ENCODE results near the gene KRCC1. TPM values are rescaled to one million over a fixed set of nuclear protein-coding genes. Genes with fewer than 3 reads are reported as not detected.

Gene KRCC1
- 10 to 100 TPM; 11.5 to 12.9 TPM for total RNA-seq

DNA sequence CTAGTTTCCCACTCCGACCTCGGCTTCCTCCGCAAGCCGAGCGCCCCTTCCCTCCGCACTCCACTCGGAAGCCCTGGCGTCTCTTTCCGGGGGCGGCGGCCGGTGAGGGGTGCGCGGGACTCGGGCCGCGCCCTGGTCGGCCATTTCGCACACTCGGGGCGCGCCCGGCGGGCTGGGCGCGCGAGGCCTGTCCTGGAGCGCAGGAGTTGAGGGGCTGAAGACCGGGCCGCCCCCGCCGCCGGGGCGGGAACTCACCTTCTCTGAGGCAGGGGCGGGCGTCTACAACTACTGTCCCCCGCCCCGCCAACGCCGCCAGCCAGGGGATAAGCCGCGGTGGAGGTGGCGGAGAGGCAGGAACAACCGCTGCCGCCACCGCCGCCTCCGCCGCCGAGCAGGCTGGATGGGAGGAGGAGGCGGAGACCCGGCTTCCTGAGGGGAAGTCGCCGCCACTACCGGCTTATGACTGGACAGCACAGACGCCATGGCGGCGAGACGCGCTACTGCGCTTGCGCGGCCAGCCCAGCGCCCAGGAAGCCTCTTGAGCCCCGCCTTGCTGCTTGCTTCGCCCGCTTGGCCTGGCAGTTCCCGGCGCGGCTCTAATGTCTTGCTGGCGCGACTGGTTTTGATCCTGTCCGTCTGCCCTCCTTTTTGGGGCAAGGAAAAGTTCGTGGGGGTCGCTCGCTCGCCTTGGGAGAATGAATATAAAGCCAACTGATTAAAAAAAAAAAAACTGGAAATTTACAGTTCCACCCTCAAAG is at the start of gene KRCC1:
TSS of gene KRCC1 (minus strand) at position 413 of the 758 bp plus-strand sequence. CDS start 27,220 bp downstream, outside the sequence.
- POLR2A ChIA-PET: interaction anchor here (1.3 kb wide), 1 partner anchor 40 kb away, joined by 21 read pairs; the partner anchor contains the start of gene RNU2-63P
- Mint-ChIP-seq H3K4me3 (peak within 1 kb of the TSS; percentile 92), H3K27ac (peak within 1 kb of the TSS; percentile 99), H3K9me3 (ENCODE audit: low read depth) (no peaks in the 10 kb centered on the region), H3K4me1 (peaks cover 58% of the 10 kb centered on the region), H3K36me3 (ENCODE audit: low read depth) (peaks cover 33% of the 10 kb centered on the region), H3K27me3 (no peaks in the 10 kb centered on the region)
- intact Hi-C loops (cut with DNase I, micrococcal nuclease): loop anchor here (2.0 to 10.0 kb wide), 6 partner anchors 15 to 637 kb away; partner anchors contain the start of genes FOXI3 (in 2 of the 2), RPIA (in 2 of the 2), EIF2AK3 (in 1 of the 2) and RNU2-63P (in 1 of the 2)
- DNase-seq (peak; percentile 96), ATAC-seq (peak; percentile 93)
- CTCF ChIA-PET: interaction anchor here (0.7 to 1.7 kb wide), 3 partner anchors 19 to 125 kb away, joined by 3 to 4 read pairs (median 3); partner anchors contain the start of gene RNU2-63P

DNA sequence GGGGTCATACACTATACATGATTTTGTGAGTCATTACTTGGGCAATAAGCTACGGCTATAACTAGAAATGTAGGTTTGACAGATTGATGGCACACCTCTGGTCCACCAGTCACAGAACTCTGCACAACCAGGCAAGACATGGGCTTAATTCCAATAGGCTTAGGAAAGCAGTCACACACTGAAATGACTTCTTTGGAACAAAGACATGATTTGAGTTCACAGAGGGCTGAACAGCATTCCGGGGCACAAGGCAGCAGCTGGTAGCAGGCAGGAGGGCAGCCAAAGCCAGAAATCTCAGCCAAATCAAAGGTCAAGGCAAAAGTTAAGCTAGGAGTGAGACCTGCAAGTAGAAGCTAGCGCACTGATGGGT is 44.9 kb upstream of the KRCC1 start:
- CTCF ChIA-PET: interaction anchor here (0.6 to 2.2 kb wide), 4 partner anchors 9 to 60 kb away, joined by 3 to 6 read pairs (median 4); no protein-coding TSS in a partner anchor
- POLR2A ChIA-PET: no interaction called here
- DNase-seq: no peak
- no peaks in the 10 kb centered on the region for H3K9me3 Mint-ChIP-seq (ENCODE audit: low read depth)
- peaks cover 6% of the 10 kb centered on the region for H3K27me3 Mint-ChIP-seq
- H3K27ac Mint-ChIP-seq: peak overlapping the region; percentile 1
- no peak for ATAC-seq
- H3K4me1 Mint-ChIP-seq: no peaks in the 10 kb centered on the region
- no peaks in the 10 kb centered on the region for H3K36me3 Mint-ChIP-seq (ENCODE audit: low read depth)
- H3K4me3 Mint-ChIP-seq: no peak overlapping the region
- intact Hi-C loops (cut with DNase I, micrococcal nuclease): no loop called here

DNA sequence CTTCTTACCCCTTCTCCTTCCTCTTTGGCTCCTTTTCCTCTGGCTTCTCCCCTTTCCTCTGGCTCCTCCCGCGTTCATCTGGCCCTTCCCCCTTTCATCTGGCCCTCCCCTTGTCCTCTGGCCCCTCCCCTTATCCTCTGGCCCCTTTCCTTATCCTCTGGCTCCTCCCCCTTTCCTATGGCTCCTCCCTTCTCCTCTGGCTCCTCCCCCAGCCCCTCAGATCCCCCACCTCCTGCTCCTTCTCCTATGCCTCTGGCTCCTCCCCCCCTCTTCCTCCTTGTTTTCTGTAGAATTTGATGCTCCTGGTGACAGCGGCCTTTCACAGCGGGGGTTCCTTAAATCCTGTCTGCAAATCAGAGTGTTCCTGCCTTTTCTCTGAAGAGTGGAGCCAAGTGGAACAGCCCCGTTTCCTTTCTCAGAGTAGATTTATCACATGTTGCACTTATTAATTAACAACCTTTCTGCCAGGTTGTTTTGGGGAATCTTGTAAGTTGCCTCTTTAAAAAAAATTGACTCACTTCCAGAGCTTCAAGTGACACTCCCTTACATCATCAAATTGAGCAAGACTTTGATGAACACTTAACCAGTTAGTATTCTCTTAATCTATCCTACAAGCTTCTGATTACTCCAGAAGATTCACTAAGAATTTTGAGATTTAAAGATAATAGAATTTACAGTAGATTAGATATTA is 44.4 kb upstream of the KRCC1 start:
- DNase-seq (peak; percentile 9), ATAC-seq (peak; percentile 26)
- no peak overlapping the region for H3K4me3 Mint-ChIP-seq
- intact Hi-C loops (cut with DNase I, micrococcal nuclease): no loop called here
- H3K9me3 Mint-ChIP-seq (ENCODE audit: low read depth): no peaks in the 10 kb centered on the region
- no peak overlapping the region for H3K27ac Mint-ChIP-seq
- ChIA-PET POLR2A (no interaction called here), CTCF (interaction anchor here (0.6 to 2.2 kb wide), 3 partner anchors 8 to 45 kb away, joined by 3 to 6 read pairs (median 5); no protein-coding TSS in a partner anchor)
- H3K27me3 Mint-ChIP-seq: peaks cover 6% of the 10 kb centered on the region
- H3K4me1 Mint-ChIP-seq: no peaks in the 10 kb centered on the region
- no peaks in the 10 kb centered on the region for H3K36me3 Mint-ChIP-seq (ENCODE audit: low read depth)

DNA sequence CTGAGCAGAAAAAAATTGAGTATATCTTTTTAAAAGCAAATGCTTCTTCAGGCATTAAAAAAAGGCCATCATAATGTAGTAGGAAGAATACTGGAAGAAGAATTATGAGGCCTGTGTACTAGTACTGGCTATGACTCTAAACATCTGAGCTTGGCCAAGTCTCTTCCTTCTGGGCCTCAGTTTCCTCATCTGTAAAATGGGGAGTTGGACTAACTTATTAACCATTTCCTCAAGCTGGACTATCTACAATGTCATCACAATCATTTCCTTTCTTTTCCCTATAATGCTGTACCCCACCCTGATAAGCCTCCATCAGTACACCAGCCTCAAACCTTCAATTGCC is 42.9 kb upstream of the KRCC1 start:
- DNase-seq (no peak), ATAC-seq (no peak)
- Mint-ChIP-seq H3K27me3 (peaks cover 6% of the 10 kb centered on the region), H3K9me3 (ENCODE audit: low read depth) (no peaks in the 10 kb centered on the region), H3K4me3 (no peak overlapping the region), H3K27ac (no peak overlapping the region), H3K36me3 (ENCODE audit: low read depth) (no peaks in the 10 kb centered on the region), H3K4me1 (no peaks in the 10 kb centered on the region)
- intact Hi-C loops (cut with DNase I, micrococcal nuclease): no loop called here
- CTCF ChIA-PET: no interaction called here
- POLR2A ChIA-PET: no interaction called here

DNA sequence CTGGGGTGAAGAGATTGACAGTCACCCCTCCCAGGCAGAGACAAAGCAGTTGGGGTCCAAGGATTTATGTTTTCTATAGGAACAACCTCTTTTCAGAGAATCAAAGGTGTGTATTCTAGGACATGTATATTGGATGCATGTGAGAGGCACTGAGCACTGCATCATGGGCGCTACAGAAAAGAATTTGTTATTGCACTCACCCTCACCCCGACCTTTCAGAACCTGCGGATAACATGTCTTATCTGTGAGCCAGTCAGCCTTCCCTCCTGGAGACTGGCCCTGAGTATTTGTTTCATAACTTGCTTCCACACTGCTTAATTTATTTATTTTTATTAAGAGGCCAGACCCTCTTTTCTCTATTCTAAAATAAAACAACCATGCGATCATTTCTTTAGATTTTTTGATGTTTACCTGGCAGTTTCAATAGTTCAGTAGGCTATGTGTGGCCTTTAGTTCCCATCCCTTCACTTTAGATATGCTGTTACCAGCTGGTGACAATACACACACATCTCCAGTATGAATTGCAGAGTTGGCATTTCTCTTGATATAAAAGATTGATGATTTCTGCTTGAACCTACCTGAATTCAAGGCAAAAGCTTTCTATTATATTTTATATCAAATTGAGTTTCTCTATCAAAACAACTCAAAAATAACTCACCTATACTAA is 42.4 kb upstream of the KRCC1 start:
- no peaks in the 10 kb centered on the region for H3K9me3 Mint-ChIP-seq (ENCODE audit: low read depth)

DNA sequence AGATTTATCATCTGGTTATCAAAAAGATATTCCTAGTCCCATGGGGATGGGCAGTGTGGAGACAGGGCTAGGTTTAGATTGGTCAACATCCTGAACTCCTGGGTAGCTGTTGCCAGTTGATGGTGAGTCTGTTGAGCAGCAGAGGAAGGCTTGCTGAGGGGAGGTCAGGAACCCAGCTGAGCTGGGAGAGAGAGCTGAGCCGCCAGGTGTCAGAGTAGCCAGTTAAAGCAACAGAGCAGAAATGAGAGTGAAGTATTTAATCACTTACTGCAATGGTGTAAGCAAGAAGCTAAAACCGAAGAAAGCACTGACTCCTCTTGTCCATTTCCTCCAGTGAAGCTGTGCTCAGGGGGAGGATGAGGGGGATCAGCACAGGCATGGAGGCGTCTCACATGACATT is 41.6 kb upstream of the KRCC1 start:
- H3K27me3 Mint-ChIP-seq: no peaks in the 10 kb centered on the region
- CTCF ChIA-PET: no interaction called here
- no peaks in the 10 kb centered on the region for H3K9me3 Mint-ChIP-seq (ENCODE audit: low read depth)
- intact Hi-C loops (cut with DNase I, micrococcal nuclease): no loop called here
- H3K4me3 Mint-ChIP-seq: no peak overlapping the region
- H3K4me1 Mint-ChIP-seq: no peaks in the 10 kb centered on the region
- ATAC-seq: no peak
- no peak for DNase-seq
- H3K36me3 Mint-ChIP-seq (ENCODE audit: low read depth): no peaks in the 10 kb centered on the region
- POLR2A ChIA-PET: no interaction called here
- no peak overlapping the region for H3K27ac Mint-ChIP-seq

More for the DNA sequence above, 42.4 kb upstream of the KRCC1 start:
- intact Hi-C loops (cut with DNase I, micrococcal nuclease): no loop called here
- Mint-ChIP-seq H3K27ac (no peak overlapping the region), H3K36me3 (ENCODE audit: low read depth) (no peaks in the 10 kb centered on the region), H3K27me3 (peaks cover 6% of the 10 kb centered on the region), H3K4me1 (no peaks in the 10 kb centered on the region), H3K4me3 (no peak overlapping the region)
- CTCF ChIA-PET: no interaction called here
- no peak for DNase-seq
- POLR2A ChIA-PET: no interaction called here
- ATAC-seq: no peak

DNA sequence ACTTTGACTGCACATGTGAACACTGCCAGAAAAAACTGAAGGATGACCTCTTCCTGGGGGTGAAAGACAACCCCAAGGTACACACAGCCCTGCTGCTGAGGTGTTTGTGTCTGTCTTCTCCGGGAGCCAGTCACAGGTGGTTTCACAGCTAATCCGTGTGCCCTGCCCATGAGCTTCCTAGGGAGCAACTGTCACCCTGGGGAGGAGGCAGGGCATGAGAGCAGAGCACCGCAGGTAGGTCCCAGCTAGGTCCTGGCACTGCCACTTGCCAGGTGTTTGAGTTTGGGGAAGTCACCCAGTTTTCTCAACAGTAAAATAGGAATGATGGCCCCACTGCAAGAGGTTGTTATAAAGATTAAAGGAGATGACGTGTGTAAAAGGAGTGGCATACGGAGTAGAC is 41.1 kb upstream of the KRCC1 start:
- DNase-seq (no peak), ATAC-seq (no peak)
- H3K4me3 Mint-ChIP-seq: no peak overlapping the region
- no peaks in the 10 kb centered on the region for H3K9me3 Mint-ChIP-seq (ENCODE audit: low read depth)
- ChIA-PET POLR2A (interaction anchor here (0.5 kb wide), 1 partner anchor 34 kb away, joined by 3 read pairs; no protein-coding TSS in a partner anchor), CTCF (interaction anchor here (0.6 to 1.3 kb wide), 2 partner anchors 36 to 63 kb away, joined by 3 to 5 read pairs; no protein-coding TSS in a partner anchor)
- no peaks in the 10 kb centered on the region for H3K27me3 Mint-ChIP-seq
- no peak overlapping the region for H3K27ac Mint-ChIP-seq
- intact Hi-C loops (cut with DNase I, micrococcal nuclease): no loop called here
- H3K4me1 Mint-ChIP-seq: no peaks in the 10 kb centered on the region
- H3K36me3 Mint-ChIP-seq (ENCODE audit: low read depth): no peaks in the 10 kb centered on the region

DNA sequence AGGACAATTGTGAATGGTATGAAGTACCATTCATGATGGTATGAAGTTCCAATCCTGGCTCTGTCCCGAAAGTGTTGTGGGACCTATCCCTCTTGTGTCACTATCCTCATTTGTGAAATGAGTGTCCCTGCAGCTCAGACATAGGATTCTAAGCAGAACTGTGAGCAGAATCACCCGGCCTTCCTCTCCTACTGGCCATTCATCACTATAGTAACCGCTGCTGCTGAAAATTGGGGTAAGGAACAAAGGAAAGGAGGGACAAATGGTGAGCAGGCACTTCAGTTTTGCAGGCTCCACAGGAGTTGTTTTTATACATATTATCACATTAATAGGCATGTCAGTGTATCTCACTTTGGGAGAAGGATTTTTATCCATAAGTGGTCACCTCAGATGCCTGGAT is 39.4 kb upstream of the KRCC1 start:
- H3K9me3 Mint-ChIP-seq (ENCODE audit: low read depth): no peaks in the 10 kb centered on the region
- H3K27ac Mint-ChIP-seq: no peak overlapping the region
- no peaks in the 10 kb centered on the region for H3K27me3 Mint-ChIP-seq
- no peak for ATAC-seq
- no peak overlapping the region for H3K4me3 Mint-ChIP-seq
- CTCF ChIA-PET: interaction anchor here (1.3 kb wide), 1 partner anchor 34 kb away, joined by 5 read pairs; no protein-coding TSS in a partner anchor
- no peaks in the 10 kb centered on the region for H3K36me3 Mint-ChIP-seq (ENCODE audit: low read depth)
- intact Hi-C loops (cut with DNase I, micrococcal nuclease): no loop called here
- DNase-seq: no peak
- POLR2A ChIA-PET: no interaction called here
- peaks cover 14% of the 10 kb centered on the region for H3K4me1 Mint-ChIP-seq

DNA sequence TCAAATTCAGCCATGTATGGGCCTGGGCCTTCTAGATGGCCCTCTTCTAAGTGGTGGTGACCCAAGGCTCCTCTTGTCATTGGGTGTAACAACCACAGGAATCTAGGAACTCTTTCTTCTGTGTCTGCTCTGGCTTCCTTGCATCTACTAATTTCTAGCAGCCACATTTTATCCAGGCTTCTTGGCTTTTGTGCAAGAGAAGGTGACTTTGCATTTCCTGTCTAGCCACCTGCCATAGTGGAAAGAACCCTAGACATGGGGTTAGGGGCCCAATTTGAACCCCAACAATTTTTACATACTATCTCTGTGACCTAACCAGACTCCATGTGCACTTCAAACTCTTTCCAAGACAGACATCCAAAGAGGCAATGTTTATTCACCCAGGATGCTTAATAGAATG is 37.2 kb upstream of the KRCC1 start:
- H3K27me3 Mint-ChIP-seq: no peaks in the 10 kb centered on the region
- H3K4me1 Mint-ChIP-seq: peaks cover 18% of the 10 kb centered on the region
- ATAC-seq: no peak
- H3K36me3 Mint-ChIP-seq (ENCODE audit: low read depth): no peaks in the 10 kb centered on the region
- H3K9me3 Mint-ChIP-seq (ENCODE audit: low read depth): no peaks in the 10 kb centered on the region
- ChIA-PET CTCF (interaction anchor here (0.6 to 1.3 kb wide), 2 partner anchors 17 to 31 kb away, joined by 3 to 4 read pairs; no protein-coding TSS in a partner anchor), POLR2A (no interaction called here)
- intact Hi-C loops (cut with DNase I, micrococcal nuclease): no loop called here
- no peak overlapping the region for H3K27ac Mint-ChIP-seq
- DNase-seq: no peak
- H3K4me3 Mint-ChIP-seq: no peak overlapping the region

DNA sequence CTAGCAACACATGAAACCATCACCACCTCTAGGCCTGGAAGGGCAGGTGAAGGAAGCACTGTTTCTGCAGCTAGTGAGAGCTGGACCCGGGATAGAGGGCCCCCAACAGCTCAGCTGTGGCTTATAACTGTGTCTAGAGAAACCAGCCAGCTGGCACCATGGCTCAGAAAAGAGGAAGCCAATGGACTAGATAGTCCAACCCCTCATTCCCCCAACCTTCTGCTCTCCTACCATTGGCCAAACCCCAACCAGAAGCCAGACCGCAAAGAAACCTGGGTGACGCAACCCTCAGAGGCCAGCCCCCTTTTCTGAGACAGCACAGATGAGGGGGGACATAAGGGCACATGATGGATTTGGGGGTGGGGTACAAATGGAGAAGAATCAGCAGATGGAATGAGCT is 36.4 kb upstream of the KRCC1 start:
- CTCF ChIA-PET: interaction anchor here (0.9 to 1.7 kb wide), 3 partner anchors 9 to 31 kb away, joined by 3 to 6 read pairs (median 4); no protein-coding TSS in a partner anchor
- Mint-ChIP-seq H3K27ac (no peak overlapping the region), H3K36me3 (ENCODE audit: low read depth) (no peaks in the 10 kb centered on the region), H3K9me3 (ENCODE audit: low read depth) (no peaks in the 10 kb centered on the region), H3K27me3 (no peaks in the 10 kb centered on the region), H3K4me3 (no peak overlapping the region), H3K4me1 (peaks cover 18% of the 10 kb centered on the region)
- intact Hi-C loops (cut with DNase I, micrococcal nuclease): no loop called here
- DNase-seq (no peak), ATAC-seq (no peak)
- POLR2A ChIA-PET: no interaction called here
